GM08714 (cell line): ENCODE measurements around the gene METTL24.

Experiments
- H3K4me3 ChIP-seq: fragments of 200-500 bp; sonication (Bioruptor generic); 2 replicates; pipeline ENCODE4 v1.5.1; 2014; ENCODE audit warnings: mild to moderate bottlenecking, low read length, inconsistent platforms
- ZNF274 ChIP-seq: IDR thresholded peaks from 2 replicates; pipeline ENCODE4 v1.6.1; 2012; ENCODE audit warnings: mild to moderate bottlenecking, low read depth, low read length

Gene METTL24

DNA sequence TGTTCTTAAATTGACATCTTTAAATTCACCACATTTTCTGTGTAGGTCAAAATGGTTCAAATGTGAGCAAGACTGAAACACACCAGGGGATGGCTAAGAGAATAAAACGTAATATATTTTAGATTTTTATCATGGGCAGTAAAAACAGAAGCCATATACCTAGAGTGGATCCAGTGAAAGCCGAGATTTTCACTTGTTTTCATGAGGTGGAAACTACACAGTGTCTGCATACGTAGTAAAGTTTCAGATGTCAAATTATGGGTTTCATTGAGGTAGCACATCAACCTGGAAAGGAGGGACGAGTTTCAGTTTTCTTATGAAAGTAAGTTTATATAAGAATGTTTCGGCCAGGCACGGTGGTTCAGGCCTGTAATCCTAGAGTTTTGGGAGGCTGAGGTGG, 25.9 kb downstream of the METTL24 start:
- H3K4me3 ChIP-seq = no peak overlapping the region
- TF ChIP-seq ZNF274 = no peak

DNA sequence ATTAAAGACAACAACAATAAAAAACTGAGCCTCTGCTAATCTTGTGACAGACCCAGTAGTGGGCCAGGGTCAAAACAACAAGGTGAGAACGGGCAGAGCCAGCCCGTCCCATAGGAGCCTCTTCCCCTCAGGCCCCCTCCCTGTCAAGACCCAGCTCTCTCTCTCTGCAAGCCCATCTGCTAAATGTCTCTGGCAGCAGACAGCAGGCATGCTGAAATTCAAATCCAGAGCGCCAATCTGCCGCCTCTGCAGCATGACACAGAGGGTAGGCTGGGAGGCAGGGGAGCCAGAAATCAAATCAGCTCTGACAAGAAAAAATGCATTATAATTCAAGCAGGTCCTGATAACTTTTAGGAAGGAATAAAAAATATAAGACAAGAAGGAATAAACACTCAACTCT, 26.3 kb downstream of the METTL24 start:
- no peak for TF ChIP-seq ZNF274
- no peak overlapping the region for H3K4me3 ChIP-seq

DNA sequence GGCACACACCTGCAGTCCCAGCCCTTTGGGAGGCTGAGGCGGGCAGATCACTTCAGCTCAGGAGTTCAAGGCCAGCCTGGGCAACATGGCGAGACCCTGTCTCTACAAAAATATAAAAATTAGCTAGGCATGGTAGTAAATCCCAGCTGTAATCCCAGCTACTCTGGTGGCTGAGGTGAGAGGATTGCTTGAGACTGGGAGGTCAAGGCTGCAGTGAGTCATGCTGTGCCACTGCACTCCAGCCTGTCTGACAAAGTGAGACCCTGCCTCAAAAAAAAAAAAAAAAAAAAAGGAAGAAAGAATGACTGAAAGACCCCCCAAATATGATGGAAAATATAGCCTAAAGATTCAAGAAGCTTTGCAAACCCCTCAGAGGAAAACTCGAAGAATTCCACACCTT, 26.8 kb downstream of the METTL24 start:
- H3K4me3 ChIP-seq = no peak overlapping the region
- no peak for TF ChIP-seq ZNF274

DNA sequence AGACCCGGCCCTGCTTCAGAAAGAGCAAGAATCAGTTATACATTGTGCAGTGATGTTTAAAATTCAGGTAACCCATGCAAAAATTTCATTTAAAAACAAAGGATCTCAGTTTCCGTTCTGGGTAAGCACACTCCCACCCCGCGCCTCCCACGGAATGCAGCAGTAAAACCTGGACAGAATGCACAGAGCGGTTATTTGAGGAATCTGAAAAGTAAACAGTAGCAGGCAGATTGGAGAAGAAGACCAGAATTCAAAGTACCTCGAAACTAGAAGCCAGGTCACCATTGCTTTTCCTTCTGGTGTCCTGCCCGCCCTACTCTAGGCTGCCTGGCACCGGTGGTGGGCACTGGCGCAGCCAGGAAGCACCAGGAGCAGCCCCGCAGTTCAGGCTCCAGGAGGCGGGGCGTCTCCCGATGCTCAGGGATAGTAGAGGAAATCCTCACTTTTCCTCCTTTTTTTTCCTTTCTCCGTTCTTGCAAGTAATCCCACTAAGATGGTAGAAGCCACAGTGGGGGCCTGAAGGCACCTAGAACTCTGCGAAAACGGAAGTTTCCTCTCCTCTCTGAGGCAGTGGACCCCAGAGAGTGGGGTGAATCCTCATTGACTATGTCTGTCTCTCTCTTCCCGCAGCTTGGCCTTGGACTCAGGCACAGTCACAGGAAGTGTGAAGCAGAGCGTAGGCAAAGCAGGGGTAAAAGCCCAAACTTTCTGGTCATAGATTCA, 28.3 kb downstream of the METTL24 start:
- no peak for TF ChIP-seq ZNF274
- no peak overlapping the region for H3K4me3 ChIP-seq

DNA sequence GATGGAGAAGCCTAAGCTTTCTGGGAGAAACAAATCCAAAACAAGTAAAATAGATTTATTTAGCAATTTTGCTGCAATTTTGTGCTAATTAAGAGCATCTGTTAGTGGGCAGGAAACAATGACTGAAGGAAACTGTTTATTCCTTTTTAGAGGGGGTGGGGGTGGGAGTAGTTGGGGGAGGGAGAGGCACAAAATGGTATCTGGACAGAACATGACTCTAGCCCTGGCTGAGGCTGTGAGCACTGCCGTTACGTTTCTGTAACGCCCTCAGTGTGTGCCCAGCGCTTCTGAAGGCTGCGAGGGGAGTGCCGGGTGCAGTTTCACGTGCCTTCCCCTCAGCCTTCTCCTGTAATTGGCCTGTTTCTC, 28.8 kb downstream of the METTL24 start:
- no peak for TF ChIP-seq ZNF274
- H3K4me3 ChIP-seq = no peak overlapping the region

DNA sequence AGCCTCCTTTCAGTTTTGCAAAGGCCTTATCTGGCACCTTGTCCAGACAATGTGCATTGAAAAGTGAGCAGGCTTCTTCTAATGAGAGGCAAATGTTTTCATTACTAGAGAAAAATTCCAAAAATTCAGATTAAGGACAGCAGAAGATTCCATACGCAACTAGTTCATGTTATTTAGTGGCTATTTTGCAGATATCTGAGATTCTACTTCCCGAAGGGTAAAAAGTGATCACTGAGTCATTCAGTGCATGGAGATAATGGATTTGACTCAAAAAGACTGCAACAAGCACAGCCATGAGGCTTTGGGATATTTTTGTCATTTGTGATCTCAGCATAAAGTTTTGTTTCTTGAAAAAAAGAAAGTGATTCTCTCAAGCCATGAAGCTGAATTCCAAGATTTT, 29.9 kb downstream of the METTL24 start:
- no peak for TF ChIP-seq ZNF274
- H3K4me3 ChIP-seq = no peak overlapping the region

DNA sequence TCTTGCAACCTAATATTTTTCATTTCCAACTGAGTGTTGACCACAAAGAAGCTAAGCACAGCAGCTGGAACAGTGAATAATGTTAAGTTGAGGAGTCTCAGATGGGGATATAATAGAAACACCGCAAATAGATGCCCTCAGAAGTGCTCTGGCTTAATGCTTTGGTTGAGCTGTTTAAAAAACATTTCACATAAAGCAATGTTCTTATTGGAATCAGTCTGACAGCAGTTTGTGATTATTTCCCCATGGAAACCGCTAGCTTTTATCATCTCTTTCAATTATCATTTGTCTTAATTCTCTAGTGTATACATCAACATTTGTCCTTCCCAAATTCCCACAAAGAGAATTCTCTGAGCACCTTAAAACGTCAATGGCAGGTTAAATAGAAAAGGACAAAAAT, 30.8 kb downstream of the METTL24 start:
- no peak for TF ChIP-seq ZNF274
- H3K4me3 ChIP-seq = no peak overlapping the region

DNA sequence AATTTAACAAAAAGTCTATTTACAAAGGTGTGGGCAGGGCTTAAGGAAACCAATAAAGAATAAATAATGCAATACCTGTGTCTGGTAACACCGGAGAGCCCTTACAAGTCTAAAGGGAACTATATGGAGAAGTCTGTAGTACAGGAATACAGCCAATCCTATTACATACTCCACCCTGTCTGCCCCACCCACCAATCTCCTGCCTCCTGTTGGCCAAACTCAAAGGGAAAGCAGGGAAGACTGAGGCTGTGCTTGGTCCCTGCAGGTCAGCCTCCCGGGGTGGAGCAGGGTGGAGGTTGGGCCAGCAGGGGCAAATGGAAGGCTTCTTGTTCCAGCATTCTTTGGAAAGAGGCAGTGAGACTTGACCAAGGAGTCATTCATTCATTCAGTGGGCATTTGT, 31.5 kb downstream of the METTL24 start:
- no peak overlapping the region for H3K4me3 ChIP-seq
- no peak for TF ChIP-seq ZNF274

DNA sequence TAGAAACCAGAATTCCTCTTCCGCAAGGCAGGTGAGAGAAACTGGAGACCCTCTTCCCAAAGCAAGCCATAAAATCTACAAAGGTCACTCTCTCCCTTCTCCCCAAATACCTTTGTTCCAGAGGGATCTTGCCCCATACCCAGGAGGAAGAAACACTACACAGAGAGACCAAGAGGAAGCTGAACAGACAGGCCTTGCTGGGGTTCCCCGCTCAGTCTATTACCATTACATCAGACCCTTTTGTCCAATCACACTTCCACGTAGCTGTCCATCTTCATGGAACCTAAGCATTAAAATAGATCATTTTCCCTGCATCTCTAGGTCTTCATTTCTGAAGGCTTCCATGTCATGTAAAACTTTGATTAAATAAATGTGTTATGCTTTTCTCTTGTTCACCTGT, 32.1 kb downstream of the METTL24 start:
- H3K4me3 ChIP-seq = no peak overlapping the region
- TF ChIP-seq ZNF274 = no peak

DNA sequence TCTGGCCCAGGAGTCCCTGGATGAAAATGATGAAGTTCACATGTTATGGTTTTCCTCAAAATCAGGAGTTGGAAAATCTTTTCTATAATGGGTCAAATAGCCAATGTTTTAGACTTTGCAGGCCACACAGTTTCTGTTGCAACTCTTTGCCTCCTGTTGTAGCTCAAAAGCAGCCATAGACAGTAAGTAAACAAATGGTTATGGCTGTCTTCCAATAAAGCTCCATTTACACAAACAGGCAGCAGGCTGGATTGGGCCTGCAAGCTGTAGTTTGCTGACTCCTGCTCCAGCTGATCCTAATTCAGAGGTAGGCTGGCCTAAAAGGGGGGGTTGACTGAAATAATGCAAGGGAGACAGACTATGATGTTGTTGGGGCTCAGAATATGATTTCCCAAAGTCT, 33.0 kb downstream of the METTL24 start:
- no peak for TF ChIP-seq ZNF274
- no peak overlapping the region for H3K4me3 ChIP-seq

DNA sequence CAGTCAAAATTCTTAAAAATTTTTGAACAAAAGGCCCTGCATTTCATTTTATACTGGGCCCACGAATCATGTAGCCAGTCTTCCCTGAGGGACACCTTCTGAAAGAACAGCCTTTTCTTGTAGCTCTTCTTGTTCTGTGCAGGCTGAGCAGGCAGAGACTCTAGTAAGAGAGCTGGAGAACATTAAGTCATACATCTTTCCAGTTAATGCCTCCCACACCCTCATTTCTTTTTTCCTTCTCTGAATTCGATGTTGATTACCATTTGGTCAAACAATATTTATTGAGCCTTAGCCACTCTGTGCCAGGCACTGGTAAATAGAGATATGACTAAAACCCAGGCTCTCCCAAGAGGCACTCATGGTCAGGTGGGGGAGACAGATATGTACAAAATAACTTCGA, 33.6 kb downstream of the METTL24 start:
- TF ChIP-seq ZNF274 = no peak
- no peak overlapping the region for H3K4me3 ChIP-seq

DNA sequence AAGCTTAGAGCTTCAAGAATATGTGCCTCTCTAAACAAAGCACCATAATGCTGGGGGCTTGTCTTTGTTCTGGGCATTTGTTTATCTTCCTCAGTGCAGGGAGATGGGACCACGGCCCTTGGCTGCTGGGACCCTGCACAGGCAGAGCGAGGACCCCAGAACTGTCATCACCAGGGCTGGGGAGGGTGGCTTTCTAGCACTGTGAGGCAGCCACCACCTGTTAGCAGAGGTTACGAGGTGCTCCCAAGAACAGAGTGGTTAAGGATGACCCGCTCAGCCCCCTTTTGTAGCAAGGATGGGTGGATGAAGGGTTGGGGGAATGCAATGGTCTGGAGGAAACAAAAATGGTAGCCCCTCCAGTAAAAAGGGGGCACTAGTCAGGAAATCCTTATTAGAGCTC, 34.9 kb downstream of the METTL24 start:
- no peak for TF ChIP-seq ZNF274
- no peak overlapping the region for H3K4me3 ChIP-seq

DNA sequence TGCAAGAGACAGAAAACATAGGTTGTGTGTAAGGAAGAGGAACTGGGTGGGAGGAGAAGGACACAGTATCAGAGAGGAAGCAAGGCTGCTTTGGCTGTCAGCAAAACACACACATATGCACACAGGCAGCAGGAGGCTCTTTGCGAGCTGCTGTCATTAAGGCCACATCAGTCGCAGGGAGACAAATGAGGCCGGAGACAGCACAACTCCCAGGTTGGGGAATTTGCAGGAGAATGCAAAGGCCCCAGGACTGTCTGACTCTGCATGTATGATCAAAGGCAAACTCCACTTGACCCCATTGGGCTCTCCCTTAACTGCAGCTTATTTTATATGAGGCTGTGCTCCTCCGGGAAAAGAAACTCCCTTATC, 35.3 kb downstream of the METTL24 start:
- TF ChIP-seq ZNF274 = no peak
- no peak overlapping the region for H3K4me3 ChIP-seq

DNA sequence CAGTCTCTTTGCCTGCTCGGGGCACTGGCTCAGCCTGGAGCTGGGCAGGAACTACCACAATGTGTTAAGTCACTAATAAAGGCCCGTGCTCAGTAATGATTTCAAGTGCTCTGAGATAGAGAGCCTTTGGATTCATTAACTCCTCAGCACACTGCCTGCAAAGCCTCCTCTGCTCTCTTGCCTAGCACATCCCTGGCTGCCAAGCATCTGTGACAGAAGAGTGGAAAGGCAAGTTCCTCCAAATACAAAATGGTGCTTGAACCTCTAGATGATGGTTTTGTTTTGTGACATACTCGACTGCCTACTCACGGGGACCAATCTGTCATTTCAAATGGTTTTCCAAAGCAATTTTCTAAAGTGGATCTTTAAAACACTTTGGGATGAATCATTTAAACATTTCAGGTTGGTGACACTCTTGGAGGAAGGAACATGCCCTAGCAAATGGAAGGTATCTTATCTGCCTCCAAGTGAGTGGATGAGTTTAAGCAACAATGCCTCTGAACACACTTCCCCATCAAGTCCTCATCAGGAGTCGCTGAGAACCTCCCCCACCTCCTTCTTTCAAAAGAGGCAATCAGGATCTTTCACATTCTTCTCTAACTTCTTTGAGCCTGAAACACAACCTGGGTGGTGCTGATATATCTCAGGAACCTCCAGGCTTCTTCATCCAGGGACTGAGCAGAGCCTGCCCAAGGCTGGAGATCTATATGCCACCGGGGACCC, 35.8 kb downstream of the METTL24 start:
- TF ChIP-seq ZNF274 = no peak
- H3K4me3 ChIP-seq = no peak overlapping the region

DNA sequence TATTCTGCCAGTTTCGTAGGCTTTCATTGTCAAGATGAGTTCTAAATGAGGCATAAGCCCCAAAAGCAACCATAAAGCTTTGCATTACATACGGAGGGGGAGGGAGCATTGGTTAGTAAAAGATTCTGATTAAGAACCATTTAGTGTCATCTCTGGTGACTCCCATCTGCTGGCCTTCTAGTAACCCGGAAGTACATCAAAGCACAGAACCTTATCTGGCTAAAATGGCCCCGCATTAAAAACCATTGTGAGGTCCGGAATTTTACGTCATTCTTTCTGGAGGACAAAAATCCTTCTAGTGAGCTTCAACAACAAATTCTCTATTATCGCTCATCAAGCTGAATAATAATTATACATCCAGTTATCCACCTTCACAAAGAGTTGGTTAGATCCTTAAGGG, 37.8 kb downstream of the METTL24 start:
- TF ChIP-seq ZNF274 = no peak
- H3K4me3 ChIP-seq = no peak overlapping the region

DNA sequence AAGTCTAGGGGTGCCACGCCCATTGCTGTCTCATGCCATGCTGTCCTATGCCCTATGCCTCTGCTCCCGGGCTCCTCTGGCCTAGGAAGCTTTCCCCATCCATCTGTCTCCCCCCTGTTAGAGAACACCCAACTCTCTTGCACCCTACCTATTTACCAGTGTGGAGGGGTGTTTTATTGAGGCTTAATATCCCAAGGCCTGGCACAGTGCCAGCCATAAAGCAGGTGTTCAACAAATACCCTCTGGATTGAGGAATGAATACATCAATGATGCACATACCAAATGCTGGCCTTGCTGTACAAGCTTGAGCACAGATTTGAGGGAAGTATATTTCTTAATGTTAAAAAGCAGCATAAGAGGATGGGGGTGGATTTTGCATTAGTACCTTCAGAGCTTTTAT, 38.3 kb downstream of the METTL24 start:
- H3K4me3 ChIP-seq = no peak overlapping the region
- no peak for TF ChIP-seq ZNF274
